Thyroid gland (tissue), 4 donors: ENCODE data around the gene SETX. TPM values are rescaled to one million over a fixed set of nuclear protein-coding genes. Genes with fewer than 3 reads are reported as not detected.
A peak's percentile ranks its signal among the peaks of the same experiment; 100 is the strongest.

Experiments
- DNase-seq, 2 donors: peaks; one replicate each; pipeline ENCODE4 v3.0.0-alpha.2; 2019
- H3K27ac ChIP-seq, 3 donors: fragments of 200-600 bp; sonication (generic); 1 replicate in 2 of 3; 2 replicates in 1 of 3; pipeline ENCODE4 v1.5.1; 2016 to 2019; ENCODE audit warnings: mild to moderate bottlenecking in 1 of 3, moderate library complexity in 1 of 3
- H3K27me3 ChIP-seq: fragments of 200-600 bp; sonication (generic); one replicate; pipeline ENCODE4 v1.5.1; 2019
- H3K36me3 ChIP-seq, 2 donors: fragments of 200-600 bp; sonication (generic); one replicate each; pipeline ENCODE4 v1.5.1; 2016 to 2019
- H3K4me1 ChIP-seq, 2 donors: fragments of 200-600 bp; sonication (generic); one replicate each; pipeline ENCODE4 v1.5.1; 2017 to 2019
- H3K4me3 ChIP-seq, 3 donors: fragments of 200-600 bp; sonication (generic); replicated peaks in 1 of 3; 1 replicate in 2 of 3; 2 replicates in 1 of 3; pipeline ENCODE4 v1.5.1; 2016; ENCODE audit warnings: mild to moderate bottlenecking in 1 of 3
- H3K9me3 ChIP-seq: fragments of 200-600 bp; sonication (generic); one replicate; pipeline ENCODE4 v1.5.1; 2017
- POLR2A ChIP-seq, 2 donors: fragments of 450-650 bp; IDR thresholded peaks; one replicate each; pipeline ENCODE4 v1.6.1; 2017; ENCODE audit warnings: antibody characterized with exemption in 2 of 2, mild to moderate bottlenecking in 2 of 2, moderate library complexity in 1 of 2
- WGBS, 2 donors: methylation state at CpG; one replicate each; pipeline ENCODE4 v1.1.5; 2017; 5-methylcytosine and 5-hydroxymethylcytosine counted together
- intact Hi-C: fragments of 100-400 bp; cut with DNase I; formaldehyde crosslinking; loops from one replicate; pipeline ENCODE4 v1.15.1; 2023
- total RNA-seq, 4 donors: library from RNA; depleted of rRNA; stranded (reverse); fragments of >200 nt; gene quantifications; one replicate each; pipeline ENCODE4 v1.2.3, GENCODE V29; 2016
- TF ChIP-seq, protein P1 (sequence below), 6 experiments: fragments of 200-600 bp in 3 of 6; fragments of 450-650 bp in 3 of 6; sonication (generic) in 3 of 6; IDR thresholded peaks; one replicate each; pipeline ENCODE4 v1.5.1; 2016 to 2019; ENCODE audit warnings: antibody characterized with exemption in 6 of 6, mild to moderate bottlenecking in 2 of 6, inconsistent platforms in 1 of 6, moderate library complexity in 1 of 6

SETX gene
- total RNA-seq, 4 donors from 2014 or later: 132 to 192 (median 170) TPM

DNA sequence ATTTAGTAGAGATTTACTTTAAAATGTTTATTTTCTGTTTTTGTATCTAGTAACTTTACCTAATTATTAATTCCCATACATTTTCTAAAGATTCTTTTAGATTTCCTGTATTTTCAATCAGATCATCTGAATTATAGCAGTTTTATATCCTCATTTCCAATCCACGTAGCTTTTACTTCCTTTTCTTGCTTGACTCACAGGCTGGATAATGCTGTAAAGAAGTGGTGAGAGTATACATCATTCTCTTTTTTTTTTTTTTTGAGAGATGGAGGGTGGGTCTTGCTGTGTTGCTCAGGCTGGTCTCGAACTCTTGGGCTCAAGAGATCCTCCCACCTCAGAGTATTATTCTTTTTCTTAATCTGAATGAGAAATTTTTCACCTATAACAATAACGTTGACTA is 11.2 kb upstream of the SETX start:
- no peaks in the 10 kb centered on the region for H3K4me1 ChIP-seq
- no peaks in the 10 kb centered on the region for H3K27me3 ChIP-seq
- WGBS, 2 donors: 83 to 84% methylated on average over 3 of the region's 3 CpGs
- H3K36me3 ChIP-seq: no peaks in the 10 kb centered on the region
- TF ChIP-seq, protein P1, sequence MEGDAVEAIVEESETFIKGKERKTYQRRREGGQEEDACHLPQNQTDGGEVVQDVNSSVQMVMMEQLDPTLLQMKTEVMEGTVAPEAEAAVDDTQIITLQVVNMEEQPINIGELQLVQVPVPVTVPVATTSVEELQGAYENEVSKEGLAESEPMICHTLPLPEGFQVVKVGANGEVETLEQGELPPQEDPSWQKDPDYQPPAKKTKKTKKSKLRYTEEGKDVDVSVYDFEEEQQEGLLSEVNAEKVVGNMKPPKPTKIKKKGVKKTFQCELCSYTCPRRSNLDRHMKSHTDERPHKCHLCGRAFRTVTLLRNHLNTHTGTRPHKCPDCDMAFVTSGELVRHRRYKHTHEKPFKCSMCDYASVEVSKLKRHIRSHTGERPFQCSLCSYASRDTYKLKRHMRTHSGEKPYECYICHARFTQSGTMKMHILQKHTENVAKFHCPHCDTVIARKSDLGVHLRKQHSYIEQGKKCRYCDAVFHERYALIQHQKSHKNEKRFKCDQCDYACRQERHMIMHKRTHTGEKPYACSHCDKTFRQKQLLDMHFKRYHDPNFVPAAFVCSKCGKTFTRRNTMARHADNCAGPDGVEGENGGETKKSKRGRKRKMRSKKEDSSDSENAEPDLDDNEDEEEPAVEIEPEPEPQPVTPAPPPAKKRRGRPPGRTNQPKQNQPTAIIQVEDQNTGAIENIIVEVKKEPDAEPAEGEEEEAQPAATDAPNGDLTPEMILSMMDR (IDR thresholded peaks at IDR 0.05): no peak
- no peak for TF ChIP-seq POLR2A (IDR thresholded peaks at IDR 0.05)
- H3K27ac ChIP-seq: no peak overlapping the region
- no peaks in the 10 kb centered on the region for H3K9me3 ChIP-seq
- no peak overlapping the region for H3K4me3 ChIP-seq
- intact Hi-C loops: no loop called here
- no peak for DNase-seq

- no peak overlapping the region for H3K4me3 ChIP-seq
- 66 to 76% methylated on average over 9 of the region's 9 CpGs for WGBS, 2 donors
- TF ChIP-seq POLR2A (IDR thresholded peaks at IDR 0.05): no peak
- TF ChIP-seq, protein P1 (IDR thresholded peaks at IDR 0.05): no peak
- no peaks in the 10 kb centered on the region for H3K9me3 ChIP-seq
- intact Hi-C loops: no loop called here
- no peaks in the 10 kb centered on the region for H3K4me1 ChIP-seq
- H3K36me3 ChIP-seq: no peaks in the 10 kb centered on the region
- DNase-seq: no peak
- no peak overlapping the region for H3K27ac ChIP-seq
- H3K27me3 ChIP-seq: no peaks in the 10 kb centered on the region
Observed at GRCh38 chr9:132364068-132364467, 9.3 kb upstream of the SETX start.

GRCh38 chr9:132357764-132358163 is 3.0 kb upstream of the SETX start:
- no peak for DNase-seq
- Histone ChIP-seq H3K27ac (no peak overlapping the region), H3K27me3 (no peaks in the 10 kb centered on the region), H3K36me3 (peaks cover 2 to 6% of the 10 kb centered on the region in 2 donors), H3K4me1 (peaks cover 12 to 13% of the 10 kb centered on the region in 2 donors), H3K9me3 (no peaks in the 10 kb centered on the region), H3K4me3 (no peak overlapping the region)
- no peak for TF ChIP-seq POLR2A (IDR thresholded peaks at IDR 0.05)
- TF ChIP-seq, protein P1 (IDR thresholded peaks at IDR 0.05): no peak
- intact Hi-C loops: loop anchor here (5.0 kb wide), 1 partner anchor 50 kb away; the partner anchor contains the start of gene TTF1
- 90 to 91% methylated on average over 7 of the region's 7 CpGs for WGBS, 2 donors

GRCh38 chr9:132356324-132356924 is 1.6 kb upstream of the SETX start:
- H3K9me3 ChIP-seq: no peaks in the 10 kb centered on the region
- no peak for TF ChIP-seq POLR2A (IDR thresholded peaks at IDR 0.05)
- TF ChIP-seq, protein P1 (IDR thresholded peaks at IDR 0.05): no peak
- peak in 1 of 2 donors; percentile 9 for DNase-seq
- 92 to 96% methylated on average over 26 of the region's 26 CpGs for WGBS, 2 donors
- H3K27ac ChIP-seq: no peak overlapping the region
- intact Hi-C loops: loop anchor here (5.0 kb wide), 1 partner anchor 51 kb away; the partner anchor contains the start of gene TTF1
- H3K27me3 ChIP-seq: no peaks in the 10 kb centered on the region
- H3K4me3 ChIP-seq: no peak overlapping the region
- peaks cover 6 to 7% of the 10 kb centered on the region in 2 donors for H3K36me3 ChIP-seq
- peaks cover 25 to 26% of the 10 kb centered on the region in 2 donors for H3K4me1 ChIP-seq

- no peaks in the 10 kb centered on the region for H3K9me3 ChIP-seq
- peak overlapping the region; percentile 12 to 95 (median 61) for H3K27ac ChIP-seq
- H3K27me3 ChIP-seq: no peaks in the 10 kb centered on the region
- no peak for DNase-seq
- 61 to 70% methylated on average over 3 of the region's 3 CpGs for WGBS, 2 donors
- TF ChIP-seq, protein P1 (IDR thresholded peaks at IDR 0.05): no peak
- TF ChIP-seq POLR2A (IDR thresholded peaks at IDR 0.05): no peak
- intact Hi-C loops: no loop called here
- peak overlapping the region in 1 of 3 donors; percentile 4 for H3K4me3 ChIP-seq
- peaks cover 42 to 52% of the 10 kb centered on the region in 2 donors for H3K4me1 ChIP-seq
- H3K36me3 ChIP-seq: peaks cover 16 to 23% of the 10 kb centered on the region in 2 donors
Observed at GRCh38 chr9:132351404-132352045, 3.3 kb downstream of the SETX start.
